ENCODE measurements around the gene RPL10. TPM values are rescaled to one million over a fixed set of nuclear protein-coding genes. Genes with fewer than 3 reads are reported as not detected.

Gene RPL10
- total RNA-seq, 1 experiment from 2014 or later, result 2,110 TPM

GRCh38 chrX:154444755-154445246, 46.6 kb downstream of the RPL10 start:
- H3K4me1 ChIP-seq (ENCODE audit: insufficient read depth, low read length), result no peaks in the 10 kb centered on the region
- no peak overlapping the region for H2BK15ac ChIP-seq (ENCODE audit: low read depth, low read length)
- no peaks in the 10 kb centered on the region for H4K20me1 ChIP-seq (ENCODE audit: control insufficient read depth, insufficient read depth, insufficient read length)
- peaks cover 30 to 67% (median 59%) of the 10 kb centered on the region in 3 experiments for H3K36me3 Mint-ChIP-seq (ENCODE audit: insufficient read depth in 1 of 3, low read depth in 3 of 3)
- no peak overlapping the region for H4K5ac ChIP-seq (ENCODE audit: insufficient read length, low read depth, low read length)
- H3K27ac ChIP-seq (ENCODE audit: insufficient read length, low read depth, low read length), result no peak overlapping the region
- DNase-seq, result no peak
- no peaks in the 10 kb centered on the region; the same call in none of the 2 replicates for H3K27me3 Mint-ChIP-seq (ENCODE audit: low read depth)
- peaks cover 37% of the 10 kb centered on the region for H3K9me3 ChIP-seq (ENCODE audit: control insufficient read depth, low read depth, low read length)
- H3K18ac ChIP-seq (ENCODE audit: insufficient read length, low read depth, low read length), result no peak overlapping the region
- no CpG with 5 or more reads among the region's 13 CpGs for WGBS (ENCODE audit: extremely low coverage, insufficient read length, low lambda C conversion rate)
- no peaks in the 10 kb centered on the region for H3K79me1 ChIP-seq (ENCODE audit: insufficient read depth, low read depth, low read length, poor library complexity, severe bottlenecking)
- H2AFZ ChIP-seq (ENCODE audit: low read length), result no peak overlapping the region
- no peak overlapping the region for H3K27ac Mint-ChIP-seq
- peaks cover 2% of the 10 kb centered on the region for H3K23me2 ChIP-seq (ENCODE audit: insufficient read length, low read depth, low read length, poor library complexity, severe bottlenecking)
- no peak overlapping the region for H3K56ac ChIP-seq (ENCODE audit: insufficient read length, low read depth, low read length)
- H2BK5ac ChIP-seq (ENCODE audit: insufficient read length, low read length), result no peak overlapping the region
- H3K14ac ChIP-seq (ENCODE audit: insufficient read depth, low read length), result no peak overlapping the region
- no peak overlapping the region for H2BK12ac ChIP-seq (ENCODE audit: insufficient read length, low read depth, low read length)
- peak overlapping the region; percentile 44 to 63; a peak in 3 of 5 replicates for H3K4me3 Mint-ChIP-seq
- H3K4ac ChIP-seq (ENCODE audit: low read depth, low read length), result no peak overlapping the region
- H3K4me1 Mint-ChIP-seq, result peaks cover 3 to 5% of the 10 kb centered on the region in 2 experiments; a peak in 2 of 4 replicates
- no peak overlapping the region for H2BK120ac ChIP-seq (ENCODE audit: low read depth, low read length, poor library complexity, severe bottlenecking)
- no peak overlapping the region for H3K23ac ChIP-seq (ENCODE audit: insufficient read length, low read depth, low read length)
- no peaks in the 10 kb centered on the region for H3K27me3 ChIP-seq (ENCODE audit: insufficient read depth, low read length)
- no peak overlapping the region for H2AK5ac ChIP-seq (ENCODE audit: insufficient read length, low read length)
- H3K9me3 Mint-ChIP-seq, result peaks cover 62 to 78% of the 10 kb centered on the region in 2 experiments
- peak overlapping the region; percentile 35 for H3K9ac ChIP-seq (ENCODE audit: extremely low read depth, insufficient read length, low read length)
- peak overlapping the region; percentile 31 for H3K4me2 ChIP-seq (ENCODE audit: insufficient read depth, insufficient read length, low read length)
- TF ChIP-seq, protein P1, sequence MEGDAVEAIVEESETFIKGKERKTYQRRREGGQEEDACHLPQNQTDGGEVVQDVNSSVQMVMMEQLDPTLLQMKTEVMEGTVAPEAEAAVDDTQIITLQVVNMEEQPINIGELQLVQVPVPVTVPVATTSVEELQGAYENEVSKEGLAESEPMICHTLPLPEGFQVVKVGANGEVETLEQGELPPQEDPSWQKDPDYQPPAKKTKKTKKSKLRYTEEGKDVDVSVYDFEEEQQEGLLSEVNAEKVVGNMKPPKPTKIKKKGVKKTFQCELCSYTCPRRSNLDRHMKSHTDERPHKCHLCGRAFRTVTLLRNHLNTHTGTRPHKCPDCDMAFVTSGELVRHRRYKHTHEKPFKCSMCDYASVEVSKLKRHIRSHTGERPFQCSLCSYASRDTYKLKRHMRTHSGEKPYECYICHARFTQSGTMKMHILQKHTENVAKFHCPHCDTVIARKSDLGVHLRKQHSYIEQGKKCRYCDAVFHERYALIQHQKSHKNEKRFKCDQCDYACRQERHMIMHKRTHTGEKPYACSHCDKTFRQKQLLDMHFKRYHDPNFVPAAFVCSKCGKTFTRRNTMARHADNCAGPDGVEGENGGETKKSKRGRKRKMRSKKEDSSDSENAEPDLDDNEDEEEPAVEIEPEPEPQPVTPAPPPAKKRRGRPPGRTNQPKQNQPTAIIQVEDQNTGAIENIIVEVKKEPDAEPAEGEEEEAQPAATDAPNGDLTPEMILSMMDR (conservative IDR thresholded peaks at IDR 0.05), result no peak
- H2BK20ac ChIP-seq (ENCODE audit: low read depth, low read length, poor library complexity, severe bottlenecking), result no peak overlapping the region
- no peak overlapping the region for H4K91ac ChIP-seq (ENCODE audit: insufficient read length, low read depth, low read length)
- no peaks in the 10 kb centered on the region for H3K79me2 ChIP-seq (ENCODE audit: insufficient read depth, low read length)
- H4K8ac ChIP-seq (replicated peaks; ENCODE audit: insufficient read length, low read depth, low read length), result no peak overlapping the region
- no peak overlapping the region for H3T11ph ChIP-seq (ENCODE audit: low read length)
